GM12878 (cell line): ENCODE data around the gene TSPAN5. TPM values are rescaled to one million over a fixed set of nuclear protein-coding genes. Genes with fewer than 3 reads are reported as not detected.

Experiments used
- ATAC-seq: fragments of 200-7000 bp; cut with Tn5 transposase; 3 replicates; pipeline ENCODE4 v1.9.1; 2020; ENCODE audit warnings: mild to moderate bottlenecking, moderate library complexity
- BruUV-seq: library from RNA; stranded (reverse); fragments of 400-500 nt; replicated peaks from 2 replicates; lab custom pipeline; 2021; lab: Mats Ljungman, UMichigan
- CTCF ChIA-PET: fragments of 300-600 bp; sonication (Branson Sonifier 250); formaldehyde crosslinking; extraction: SDS; loops from one replicate; lab custom pipeline; 2021; ENCODE audit warnings: inconsistent platforms; lab: Yijun Ruan, JAX
- POLR2A ChIA-PET: fragments of 350-600 bp; formaldehyde crosslinking; extraction: SDS; loops from one replicate; lab custom pipeline; 2021; ENCODE audit warnings: inconsistent platforms; lab: Charles Lee
- RAD21 ChIA-PET: fragments of 300-600 bp; sonication (Branson Sonifier 250); formaldehyde crosslinking; loops from one replicate; lab custom pipeline; 2023; ENCODE audit warnings: antibody characterized with exemption; ENCODE audit not compliant: unreplicated experiment; lab: Charles Lee
- SMC1A ChIA-PET: fragments of 300-600 bp; sonication (Branson Sonifier 250); formaldehyde crosslinking; loops from one replicate; lab custom pipeline; 2023; ENCODE audit not compliant: unreplicated experiment, uncharacterized antibody; lab: Charles Lee
- DNase-seq: peaks from one replicate; pipeline ENCODE4 v3.0.0-alpha.2; 2011; ENCODE audit warnings: low read depth, low spot score
- FAIRE-seq: peaks from 3 replicates; lab custom pipeline; 2011; peaks lifted over from hg19 to GRCh38; lab: Jason Lieb, UNC
- H2AFZ ChIP-seq: 2 replicates; pipeline ENCODE4 v1.6.0; 2011; ENCODE audit warnings: low read depth, low read length, control low read depth; ENCODE audit not compliant: control insufficient read depth
- H3K27ac ChIP-seq: 2 replicates; pipeline ENCODE4 v1.5.1; 2011; ENCODE audit warnings: control low read depth; ENCODE audit not compliant: control insufficient read depth, insufficient read depth
- H3K27me3 ChIP-seq, 2 experiments: replicated peaks in 1 of 2; 2 replicates each; pipeline versions ENCODE4 v1.6.0 to v1.6.1; 2011; ENCODE audit warnings: low read length in 1 of 2; ENCODE audit not compliant: control insufficient read depth in 2 of 2, insufficient read depth in 2 of 2
- H3K36me3 ChIP-seq, 2 experiments: 2 replicates each; pipeline ENCODE4 v1.5.1; 2011; ENCODE audit warnings: low read length in 1 of 2; ENCODE audit not compliant: control insufficient read depth in 2 of 2, insufficient read depth in 2 of 2
- H3K4me1 ChIP-seq: 2 replicates; pipeline ENCODE4 v1.6.1; 2011; ENCODE audit warnings: mild to moderate bottlenecking, low read length, moderate library complexity, mixed read lengths; ENCODE audit not compliant: control insufficient read depth, insufficient read depth
- H3K4me2 ChIP-seq: 2 replicates; pipeline ENCODE4 v1.6.0; 2011; ENCODE audit warnings: control low read depth; ENCODE audit not compliant: control insufficient read depth, insufficient read depth
- H3K4me3 ChIP-seq: fragments of 200-600 bp; sonication (generic); 2 replicates; pipeline ENCODE4 v1.5.1; 2016
- H3K79me2 ChIP-seq: 2 replicates; pipeline ENCODE4 v1.6.0; 2011; ENCODE audit warnings: low read length; ENCODE audit not compliant: control insufficient read depth, insufficient read depth
- H3K9ac ChIP-seq: 2 replicates; pipeline ENCODE4 v1.8.0; 2011; ENCODE audit warnings: low read length, control low read depth, mixed read lengths; ENCODE audit not compliant: control insufficient read depth, insufficient read depth
- H3K9me3 ChIP-seq: replicated peaks from 3 replicates; pipeline ENCODE4 v1.5.1; 2011; ENCODE audit warnings: mild to moderate bottlenecking, low read length; ENCODE audit not compliant: control insufficient read depth, insufficient read depth
- H4K20me1 ChIP-seq: 2 replicates; pipeline ENCODE4 v1.6.0; 2011; ENCODE audit not compliant: control insufficient read depth, insufficient read depth
- ASH2L ChIP-seq: fragments of 300-600, 200-600 bp; sonication (generic); IDR thresholded peaks from 2 replicates; pipeline ENCODE4 v1.6.1; 2017; ENCODE audit warnings: low read depth, mild to moderate bottlenecking, borderline replicate concordance
- BHLHE40 ChIP-seq, 2 experiments: fragments of 450-650 bp in 1 of 2; IDR thresholded peaks; 2 replicates each; pipeline ENCODE4 v1.6.1; 2011 to 2017; ENCODE audit warnings: low read depth in 2 of 2, borderline replicate concordance in 1 of 2, improper control_type of control experiment in 1 of 2, low read length in 1 of 2, mild to moderate bottlenecking in 1 of 2
- CREB1 ChIP-seq: IDR thresholded peaks from 2 replicates; pipeline ENCODE4 v1.6.1; 2012; ENCODE audit warnings: low read depth, mild to moderate bottlenecking, inconsistent platforms
- E4F1 ChIP-seq: fragments of 450-650 bp; IDR thresholded peaks from 2 replicates; pipeline ENCODE4 v1.6.1; 2018; ENCODE audit warnings: borderline replicate concordance, mild to moderate bottlenecking; ENCODE audit not compliant: partially characterized antibody
- FOXK2 ChIP-seq: fragments of 450-650 bp; IDR thresholded peaks from 2 replicates; pipeline ENCODE4 v1.6.1; 2017; ENCODE audit warnings: mild to moderate bottlenecking, moderate library complexity
- MXI1 ChIP-seq: fragments of 150-350 bp; IDR thresholded peaks from 2 replicates; pipeline ENCODE4 v1.6.1; 2011; ENCODE audit warnings: low read depth, mild to moderate bottlenecking, inconsistent platforms, low read length, improper control_type of control experiment
- NFXL1 ChIP-seq: fragments of 450-650 bp; IDR thresholded peaks from 2 replicates; pipeline ENCODE4 v1.6.1; 2017; ENCODE audit warnings: antibody characterized with exemption, mild to moderate bottlenecking, borderline replicate concordance
- POLR2AphosphoS2 ChIP-seq: IDR thresholded peaks from 2 replicates; pipeline ENCODE4 v1.6.1; 2011; ENCODE audit warnings: low read depth, mild to moderate bottlenecking, low read length, improper control_type of control experiment, moderate library complexity
- POLR2AphosphoS5 ChIP-seq: IDR thresholded peaks from 2 replicates; pipeline ENCODE4 v1.6.1; 2011; ENCODE audit warnings: mild to moderate bottlenecking, low read length, inconsistent platforms
- RBBP5 ChIP-seq: fragments of 200-600 bp; sonication (generic); conservative IDR thresholded peaks from 2 replicates; pipeline ENCODE4 v1.6.1; 2016
- RUNX3 ChIP-seq: IDR thresholded peaks from 2 replicates; pipeline ENCODE4 v1.6.1; 2012; ENCODE audit warnings: low read length, inconsistent platforms
- SUPT20H ChIP-seq: IDR thresholded peaks from 2 replicates; pipeline ENCODE4 v1.6.1; 2011; ENCODE audit warnings: low read depth, mild to moderate bottlenecking, low read length, moderate library complexity, borderline replicate concordance; ENCODE audit not compliant: control insufficient read depth
- TCF3 ChIP-seq: IDR thresholded peaks from 2 replicates; pipeline ENCODE4 v1.6.1; 2012; ENCODE audit warnings: low read depth, mild to moderate bottlenecking, low read length, borderline replicate concordance; ENCODE audit not compliant: insufficient read depth
- USF2 ChIP-seq: IDR thresholded peaks from 2 replicates; pipeline ENCODE4 v1.6.1; 2011; ENCODE audit warnings: low read depth, low read length, improper control_type of control experiment, borderline replicate concordance
- ZNF622 ChIP-seq: fragments of 450-650 bp; IDR thresholded peaks from 2 replicates; pipeline ENCODE4 v1.6.1; 2017; ENCODE audit warnings: mild to moderate bottlenecking, inconsistent platforms
- WGBS: methylation state at CpG from one replicate; pipeline ENCODE4 v1.1.6; 2016; ENCODE audit warnings: low lambda C conversion rate; ENCODE audit not compliant: insufficient replicate concordance, insufficient coverage; ENCODE audit errors: missing lambda C conversion rate; 5-methylcytosine and 5-hydroxymethylcytosine counted together
- in situ Hi-C: fragments of 300-500 bp; cut with MboI; formaldehyde crosslinking; loops from 9 replicates; pipeline ENCODE4 v1.14.3; 2018; ENCODE audit warnings: mixed read lengths
- intact Hi-C: fragments of 100-400 bp; cut with micrococcal nuclease; formaldehyde crosslinking; loops from one replicate; pipeline ENCODE4 v1.14.2; 2022; ENCODE audit not compliant: unreplicated experiment
- polyA plus RNA-seq, 11 experiments: library from polyadenylated mRNA; depleted of rRNA in 4 of 11; unstranded in 6 of 11; stranded (reverse) in 5 of 11; fragments of >200 nt; fragmentation: Nextera tagmentation in 4 of 11; fragmentation: Illumina TruSeq in 1 of 11; extraction: Ambion mirVana in 4 of 11; extraction: Trizol in 1 of 11; gene quantifications; 1 replicate in 1 of 11; 2 replicates in 10 of 11; pipeline versions ENCODE4 v1.2.1 to v1.2.3, GENCODE V29; 2011 to 2016; ENCODE audit warnings: inconsistent platforms in 2 of 11, missing spikeins in 2 of 11, low read depth in 1 of 11
- total RNA-seq, 4 experiments: library from RNA; depleted of rRNA in 3 of 4; stranded (reverse); fragments of >200 nt in 3 of 4; fragmentation: Illumina TruSeq in 1 of 4; extraction: Trizol in 1 of 4; gene quantifications; 2 replicates each; pipeline versions ENCODE4 v1.2.1 to v1.2.3, GENCODE V29; 2013 to 2021
- TF ChIP-seq, protein P1 (sequence below): fragments of 450-650 bp; IDR thresholded peaks from 2 replicates; pipeline ENCODE4 v1.6.1; 2017; ENCODE audit warnings: antibody characterized with exemption, mild to moderate bottlenecking, moderate library complexity
- TF ChIP-seq, protein P2 (sequence below): fragments of 450-650 bp; IDR thresholded peaks from 2 replicates; pipeline ENCODE4 v1.6.1; 2017; ENCODE audit warnings: mild to moderate bottlenecking, low read depth, inconsistent platforms; ENCODE audit not compliant: poor library complexity, severe bottlenecking

TSPAN5 gene
- total and polyA plus RNA-seq, 10 of the 15 experiments (the other 5 are each of a cell fraction or from before 2014, with no cell fraction given): 0.09 to 8.2 (median 0.27) TPM

DNA sequence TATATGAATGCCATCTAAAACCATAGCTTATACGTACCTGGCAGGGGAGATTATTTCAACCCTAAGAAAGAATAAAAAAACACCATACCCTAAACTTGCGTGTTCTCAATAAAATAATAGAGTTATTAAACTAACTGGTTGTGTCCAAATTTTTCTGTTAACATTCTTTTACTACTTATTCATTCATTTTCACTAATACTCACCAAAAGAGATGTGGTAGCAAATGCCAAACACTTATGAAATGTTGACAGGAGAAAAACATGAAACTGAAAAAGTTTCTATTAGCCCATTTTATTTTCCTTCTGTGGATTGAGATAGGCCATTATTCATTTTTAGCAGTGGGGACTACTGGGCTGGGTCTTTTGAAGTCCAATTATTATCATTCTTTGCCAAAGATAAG is 102.0 kb downstream of the TSPAN5 start:
- H2AFZ ChIP-seq: no peak overlapping the region
- ChIA-PET POLR2A (no interaction called here), CTCF (interaction anchor here (1.0 kb wide), 1 partner anchor 9 kb away, joined by 3 read pairs; no protein-coding TSS in a partner anchor), SMC1A (interaction anchor here (1.2 kb wide), 1 partner anchor 11 kb away, joined by 3 read pairs; no protein-coding TSS in a partner anchor), RAD21 (no interaction called here)
- H3K4me1 ChIP-seq: no peaks in the 10 kb centered on the region
- H3K9ac ChIP-seq: no peak overlapping the region
- no peak overlapping the region for H3K4me2 ChIP-seq
- in situ Hi-C loops: no loop called here
- no peak overlapping the region for H3K27ac ChIP-seq
- BruUV-seq: no TSS peak
- ATAC-seq (no peak), DNase-seq (no peak), FAIRE-seq (no peak)
- no peaks in the 10 kb centered on the region for H3K36me3 ChIP-seq
- H3K4me3 ChIP-seq: no peak overlapping the region
- 64% methylated on average over 2 of the region's 2 CpGs for WGBS
- intact Hi-C loops: no loop called here
- H3K79me2 ChIP-seq: no peaks in the 10 kb centered on the region
- H3K9me3 ChIP-seq: no peaks in the 10 kb centered on the region
- no peaks in the 10 kb centered on the region for H3K27me3 ChIP-seq
- H4K20me1 ChIP-seq: no peaks in the 10 kb centered on the region
- TF ChIP-seq FOXK2 (no peak), ZNF622 (no peak), RUNX3 (no peak), NFXL1 (no peak), POLR2AphosphoS5 (no peak), MXI1 (no peak), SUPT20H (no peak), USF2 (no peak), ASH2L (no peak), E4F1 (no peak), CREB1 (no peak), RBBP5 (no peak), BHLHE40 (IDR thresholded peaks at IDR 0.05; ENCODE audit: borderline replicate concordance in 1 of 2, low read depth in 2 of 2, low read length in 1 of 2) (no peak), TCF3 (no peak), POLR2AphosphoS2 (no peak)
- TF ChIP-seq, protein P1, sequence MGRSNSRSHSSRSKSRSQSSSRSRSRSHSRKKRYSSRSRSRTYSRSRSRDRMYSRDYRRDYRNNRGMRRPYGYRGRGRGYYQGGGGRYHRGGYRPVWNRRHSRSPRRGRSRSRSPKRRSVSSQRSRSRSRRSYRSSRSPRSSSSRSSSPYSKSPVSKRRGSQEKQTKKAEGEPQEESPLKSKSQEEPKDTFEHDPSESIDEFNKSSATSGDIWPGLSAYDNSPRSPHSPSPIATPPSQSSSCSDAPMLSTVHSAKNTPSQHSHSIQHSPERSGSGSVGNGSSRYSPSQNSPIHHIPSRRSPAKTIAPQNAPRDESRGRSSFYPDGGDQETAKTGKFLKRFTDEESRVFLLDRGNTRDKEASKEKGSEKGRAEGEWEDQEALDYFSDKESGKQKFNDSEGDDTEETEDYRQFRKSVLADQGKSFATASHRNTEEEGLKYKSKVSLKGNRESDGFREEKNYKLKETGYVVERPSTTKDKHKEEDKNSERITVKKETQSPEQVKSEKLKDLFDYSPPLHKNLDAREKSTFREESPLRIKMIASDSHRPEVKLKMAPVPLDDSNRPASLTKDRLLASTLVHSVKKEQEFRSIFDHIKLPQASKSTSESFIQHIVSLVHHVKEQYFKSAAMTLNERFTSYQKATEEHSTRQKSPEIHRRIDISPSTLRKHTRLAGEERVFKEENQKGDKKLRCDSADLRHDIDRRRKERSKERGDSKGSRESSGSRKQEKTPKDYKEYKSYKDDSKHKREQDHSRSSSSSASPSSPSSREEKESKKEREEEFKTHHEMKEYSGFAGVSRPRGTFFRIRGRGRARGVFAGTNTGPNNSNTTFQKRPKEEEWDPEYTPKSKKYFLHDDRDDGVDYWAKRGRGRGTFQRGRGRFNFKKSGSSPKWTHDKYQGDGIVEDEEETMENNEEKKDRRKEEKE: no peak
- TF ChIP-seq, protein P2, sequence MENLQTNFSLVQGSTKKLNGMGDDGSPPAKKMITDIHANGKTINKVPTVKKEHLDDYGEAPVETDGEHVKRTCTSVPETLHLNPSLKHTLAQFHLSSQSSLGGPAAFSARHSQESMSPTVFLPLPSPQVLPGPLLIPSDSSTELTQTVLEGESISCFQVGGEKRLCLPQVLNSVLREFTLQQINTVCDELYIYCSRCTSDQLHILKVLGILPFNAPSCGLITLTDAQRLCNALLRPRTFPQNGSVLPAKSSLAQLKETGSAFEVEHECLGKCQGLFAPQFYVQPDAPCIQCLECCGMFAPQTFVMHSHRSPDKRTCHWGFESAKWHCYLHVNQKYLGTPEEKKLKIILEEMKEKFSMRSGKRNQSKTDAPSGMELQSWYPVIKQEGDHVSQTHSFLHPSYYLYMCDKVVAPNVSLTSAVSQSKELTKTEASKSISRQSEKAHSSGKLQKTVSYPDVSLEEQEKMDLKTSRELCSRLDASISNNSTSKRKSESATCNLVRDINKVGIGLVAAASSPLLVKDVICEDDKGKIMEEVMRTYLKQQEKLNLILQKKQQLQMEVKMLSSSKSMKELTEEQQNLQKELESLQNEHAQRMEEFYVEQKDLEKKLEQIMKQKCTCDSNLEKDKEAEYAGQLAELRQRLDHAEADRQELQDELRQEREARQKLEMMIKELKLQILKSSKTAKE: no peak
